Measurements from ENCODE around the gene GPR108.

The GPR108 gene

DNA sequence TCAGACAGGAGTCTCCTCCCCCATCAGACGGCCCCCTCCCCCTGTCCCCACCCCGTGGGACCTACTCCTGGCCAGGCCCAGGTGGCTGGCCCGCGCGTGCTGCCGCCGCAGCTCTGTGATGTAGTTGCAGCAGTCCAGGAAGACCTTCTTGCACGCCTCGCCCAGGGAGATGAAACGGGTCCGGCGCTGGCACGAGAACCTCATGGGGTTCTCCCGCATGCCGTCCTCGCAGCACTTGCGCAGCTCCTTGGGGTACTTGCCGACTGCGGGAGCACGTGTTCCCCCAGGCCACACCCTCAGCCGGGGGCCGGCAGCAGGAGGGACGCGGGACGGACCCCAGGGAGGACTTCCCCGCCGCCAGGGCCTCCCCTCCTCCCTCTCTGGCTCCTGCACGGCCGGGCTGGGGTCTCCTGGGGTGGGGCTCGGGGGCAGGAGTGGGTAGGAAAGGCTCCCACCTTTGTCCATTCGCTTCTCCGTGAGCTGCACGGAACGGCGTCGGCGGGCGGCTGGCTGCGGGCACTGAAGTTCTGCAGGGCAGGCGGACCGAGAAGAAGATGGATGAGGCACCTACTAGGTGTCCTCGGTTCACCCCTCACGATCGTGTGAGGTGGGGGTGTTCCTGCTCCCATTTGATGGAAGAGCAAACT is 30.2 kb downstream of the GPR108 start:
- no peaks in the 10 kb centered on the region for H3K9me3 ChIP-seq (ENCODE audit: control insufficient read depth, insufficient read depth, low read depth, low read length)
- no peak overlapping the region for H3K4me3 ChIP-seq (ENCODE audit: low read depth, low read length)
- ChIA-PET POLR2A (no interaction called here), CTCF (no interaction called here)
- no peaks in the 10 kb centered on the region for H3K36me3 ChIP-seq (ENCODE audit: control insufficient read depth in 2 of 2, insufficient read depth in 1 of 2, low read length in 2 of 2)
- TF ChIP-seq ZNF624 (tag by site-specific recombination; IDR thresholded peaks at IDR 0.05) (no peak), SCRT1 (tag by site-specific recombination; IDR thresholded peaks at IDR 0.05; ENCODE audit: borderline replicate concordance) (no peak), ZNF585B (tag by site-specific recombination; IDR thresholded peaks at IDR 0.05) (no peak), HIC1 (tag by site-specific recombination; IDR thresholded peaks at IDR 0.05) (no peak), ZNF843 (tag by site-specific recombination; IDR thresholded peaks at IDR 0.05) (no peak), SP3 (tag by site-specific recombination; IDR thresholded peaks at IDR 0.05) (no peak), SP7 (tag by site-specific recombination; IDR thresholded peaks at IDR 0.05) (no peak), ZSCAN23 (tag by site-specific recombination; IDR thresholded peaks at IDR 0.05) (no peak), ZNF24 (tag by site-specific recombination; IDR thresholded peaks at IDR 0.05) (no peak), ZSCAN30 (tag by site-specific recombination; IDR thresholded peaks at IDR 0.05) (no peak), ZSCAN16 (tag by site-specific recombination; IDR thresholded peaks at IDR 0.05) (no peak), ZNF394 (tag by site-specific recombination; IDR thresholded peaks at IDR 0.05; ENCODE audit: borderline replicate concordance) (no peak)
- TF ChIP-seq, protein P1, sequence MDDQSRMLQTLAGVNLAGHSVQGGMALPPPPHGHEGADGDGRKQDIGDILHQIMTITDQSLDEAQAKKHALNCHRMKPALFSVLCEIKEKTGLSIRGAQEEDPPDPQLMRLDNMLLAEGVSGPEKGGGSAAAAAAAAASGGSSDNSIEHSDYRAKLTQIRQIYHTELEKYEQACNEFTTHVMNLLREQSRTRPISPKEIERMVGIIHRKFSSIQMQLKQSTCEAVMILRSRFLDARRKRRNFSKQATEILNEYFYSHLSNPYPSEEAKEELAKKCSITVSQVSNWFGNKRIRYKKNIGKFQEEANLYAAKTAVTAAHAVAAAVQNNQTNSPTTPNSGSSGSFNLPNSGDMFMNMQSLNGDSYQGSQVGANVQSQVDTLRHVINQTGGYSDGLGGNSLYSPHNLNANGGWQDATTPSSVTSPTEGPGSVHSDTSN (CRISPR knock-in tag; IDR thresholded peaks at IDR 0.05) = no peak
- TF ChIP-seq, protein P2, sequence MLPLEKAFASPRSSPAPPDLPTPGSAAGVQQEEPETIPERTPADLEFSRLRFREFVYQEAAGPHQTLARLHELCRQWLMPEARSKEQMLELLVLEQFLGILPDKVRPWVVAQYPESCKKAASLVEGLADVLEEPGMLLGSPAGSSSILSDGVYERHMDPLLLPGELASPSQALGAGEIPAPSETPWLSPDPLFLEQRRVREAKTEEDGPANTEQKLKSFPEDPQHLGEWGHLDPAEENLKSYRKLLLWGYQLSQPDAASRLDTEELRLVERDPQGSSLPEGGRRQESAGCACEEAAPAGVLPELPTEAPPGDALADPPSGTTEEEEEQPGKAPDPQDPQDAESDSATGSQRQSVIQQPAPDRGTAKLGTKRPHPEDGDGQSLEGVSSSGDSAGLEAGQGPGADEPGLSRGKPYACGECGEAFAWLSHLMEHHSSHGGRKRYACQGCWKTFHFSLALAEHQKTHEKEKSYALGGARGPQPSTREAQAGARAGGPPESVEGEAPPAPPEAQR (tag by site-specific recombination; IDR thresholded peaks at IDR 0.05) = no peak
- no peak overlapping the region for H3K27ac ChIP-seq (ENCODE audit: extremely low read depth, low read depth, low read length)
- no peaks in the 10 kb centered on the region for H3K4me1 ChIP-seq (ENCODE audit: control insufficient read depth, insufficient read depth, low read length)

DNA sequence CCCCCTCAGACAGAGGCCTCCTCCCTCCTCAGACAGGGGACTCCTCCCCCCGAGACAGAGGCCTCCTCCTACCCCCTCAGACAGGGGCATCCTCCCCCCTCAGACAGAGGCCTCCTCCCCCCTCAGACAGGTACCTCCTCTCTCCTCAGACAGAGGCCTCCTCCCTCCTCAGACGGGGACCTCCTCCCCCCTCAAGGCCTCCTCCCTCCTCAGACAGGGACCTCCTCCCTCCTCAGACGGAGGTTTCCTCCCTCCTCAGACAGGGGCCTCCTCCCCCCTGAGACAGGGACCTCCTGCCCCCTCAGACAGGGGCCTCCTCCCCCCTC is 30.8 kb downstream of the GPR108 start:
- TF ChIP-seq KLF16 (tag by site-specific recombination; IDR thresholded peaks at IDR 0.05) (no peak), ZNF658 (tag by site-specific recombination; IDR thresholded peaks at IDR 0.05) (no peak), ZBTB8A (tag by site-specific recombination; IDR thresholded peaks at IDR 0.05) (no peak), ZNF626 (tag by site-specific recombination; IDR thresholded peaks at IDR 0.05) (no peak), RBAK (tag by site-specific recombination; IDR thresholded peaks at IDR 0.05) (no peak), MEIS1 (CRISPR knock-in tag; IDR thresholded peaks at IDR 0.05; ENCODE audit: borderline replicate concordance) (no peak), ZNF114 (tag by site-specific recombination; IDR thresholded peaks at IDR 0.05) (no peak)
- TF ChIP-seq, protein P2 (tag by site-specific recombination; IDR thresholded peaks at IDR 0.05) = no peak
- POLR2A ChIA-PET = no interaction called here
- Histone ChIP-seq H3K27ac (ENCODE audit: extremely low read depth, low read depth, low read length) (no peak overlapping the region), H3K4me3 (ENCODE audit: low read depth, low read length) (no peak overlapping the region), H3K4me1 (ENCODE audit: control insufficient read depth, insufficient read depth, low read length) (no peaks in the 10 kb centered on the region), H3K36me3 (ENCODE audit: control insufficient read depth in 2 of 2, insufficient read depth in 1 of 2, low read length in 2 of 2) (no peaks in the 10 kb centered on the region), H3K9me3 (ENCODE audit: control insufficient read depth, insufficient read depth, low read depth, low read length) (no peaks in the 10 kb centered on the region)
- CTCF ChIA-PET = no interaction called here

Measured in HEK293 (cell line).